Measurements from ENCODE around the gene ATP2B3.

The ATP2B3 gene

GRCh38 chrX:153576239-153576870 is 58.9 kb downstream of the ATP2B3 start:
- FAIRE-seq: no peak

- FAIRE-seq: no peak
These were observed 59.5 kb downstream of the ATP2B3 start for GRCh38 chrX:153576961-153577360.

- FAIRE-seq: no peak
These were observed 60.9 kb downstream of the ATP2B3 start for GRCh38 chrX:153578200-153578835.

- no peak for FAIRE-seq
These were observed 61.4 kb downstream of the ATP2B3 start for GRCh38 chrX:153578889-153579288.

GRCh38 chrX:153580700-153581386 is 63.4 kb downstream of the ATP2B3 start:
- FAIRE-seq: no peak

- FAIRE-seq: no peak
These were observed 65.5 kb downstream of the ATP2B3 start for GRCh38 chrX:153582896-153583295.

- FAIRE-seq: no peak
These were observed 66.0 kb downstream of the ATP2B3 start for GRCh38 chrX:153583433-153583832.

- FAIRE-seq: no peak
These were observed 68.4 kb downstream of the ATP2B3 start for GRCh38 chrX:153585827-153586226.

GRCh38 chrX:153587342-153587741 is 69.9 kb downstream of the ATP2B3 start:
- no peak for FAIRE-seq

GRCh38 chrX:153588021-153588781 is 70.8 kb downstream of the ATP2B3 start:
- no peak for FAIRE-seq

- FAIRE-seq: no peak
These were observed 71.5 kb downstream of the ATP2B3 start for GRCh38 chrX:153588782-153589446.

- no peak for FAIRE-seq
These were observed 73.8 kb downstream of the ATP2B3 start for GRCh38 chrX:153590961-153591956.

- FAIRE-seq: no peak
These were observed 74.8 kb downstream of the ATP2B3 start for GRCh38 chrX:153592091-153592833.

GRCh38 chrX:153592966-153593688 is 75.7 kb downstream of the ATP2B3 start:
- no peak for FAIRE-seq

- FAIRE-seq: no peak
These were observed 76.5 kb downstream of the ATP2B3 start for GRCh38 chrX:153593811-153594500.

GRCh38 chrX:153595387-153595786 is 77.9 kb downstream of the ATP2B3 start:
- no peak for FAIRE-seq

- no peak for FAIRE-seq
These were observed 78.7 kb downstream of the ATP2B3 start for GRCh38 chrX:153595859-153596857.
